Kidney (tissue), 14 donors: Measurements from ENCODE around the gene PSMB5. TPM values are rescaled to one million over a fixed set of nuclear protein-coding genes. Genes with fewer than 3 reads are reported as not detected.

ENCODE experiments used
- DNase-seq, 5 donors: peaks; one replicate each; pipeline ENCODE4 v3.0.0-alpha.2; 2013 to 2020
- FAIRE-seq: peaks from 2 replicates; lab custom pipeline; 2012; peaks lifted over from hg19 to GRCh38; lab: Jason Lieb, UNC
- H3K27ac ChIP-seq, 2 donors: one replicate each; pipeline ENCODE4 v1.7.0; 2013; ENCODE audit warnings: low read depth in 2 of 2, low read length in 2 of 2, inconsistent platforms in 1 of 2
- H3K27me3 ChIP-seq: one replicate; pipeline ENCODE4 v1.7.1; 2013; ENCODE audit warnings: low read length, inconsistent platforms; ENCODE audit not compliant: control insufficient read depth, insufficient read depth
- H3K36me3 ChIP-seq, 3 donors: one replicate each; pipeline versions ENCODE4 v1.7.0 to v1.7.1; 2013; ENCODE audit warnings: low read length in 3 of 3, control low read depth in 1 of 3, inconsistent platforms in 1 of 3; ENCODE audit not compliant: insufficient read depth in 3 of 3, control insufficient read depth in 2 of 3
- H3K4me1 ChIP-seq, 3 donors: one replicate each; pipeline versions ENCODE4 v1.7.0 to v1.7.1; 2013; ENCODE audit warnings: low read length in 3 of 3, inconsistent platforms in 1 of 3, low read depth in 1 of 3; ENCODE audit not compliant: control insufficient read depth in 2 of 3, insufficient read depth in 2 of 3
- H3K4me3 ChIP-seq, 3 donors: one replicate each; pipeline versions ENCODE4 v1.7.0 to v1.8.1; 2013; ENCODE audit warnings: low read length in 3 of 3, control low read depth in 1 of 3, inconsistent platforms in 1 of 3
- H3K9ac ChIP-seq, 3 donors: one replicate each; pipeline versions ENCODE4 v1.7.0 to v1.7.1; 2013; ENCODE audit warnings: low read length in 3 of 3, control low read depth in 1 of 3, inconsistent platforms in 1 of 3
- H3K9me3 ChIP-seq, 3 donors: one replicate each; pipeline versions ENCODE4 v1.7.0 to v1.7.1; 2013; ENCODE audit warnings: low read length in 3 of 3, control low read depth in 1 of 3, inconsistent platforms in 1 of 3; ENCODE audit not compliant: control insufficient read depth in 2 of 3, insufficient read depth in 1 of 3
- intact Hi-C: fragments of 100-400 bp; cut with DNase I; formaldehyde crosslinking; loops from one replicate; pipeline ENCODE4 v1.11.1; 2022
- polyA plus RNA-seq: library from polyadenylated mRNA; stranded (reverse); fragments of 350-450 nt; fragmentation: Illumina TruSeq; extraction: RNeasy Lipid Tissue Mini Kit (QIAGEN cat#74804); gene quantifications from one replicate; pipeline ENCODE4 v1.2.3, GENCODE V29; 2014; ENCODE audit warnings: low read depth, low replicate concordance; ENCODE audit not compliant: insufficient read depth
- total RNA-seq: library from RNA; stranded (reverse); fragmentation: NEBNext Ultra II Directional; extraction: Animal tissue kit (Norgen Biotek cat#: 25700); gene quantifications from one replicate; pipeline ENCODE4 v1.2.1, GENCODE V29; 2021
- TF ChIP-seq, protein P1 (sequence below): IDR thresholded peaks from 3 replicates; pipeline ENCODE4 v1.5.1; 2012; ENCODE audit warnings: mild to moderate bottlenecking, moderate library complexity, borderline replicate concordance; ENCODE audit not compliant: insufficient read depth; ENCODE audit errors: extremely low read depth
- donor health status: control.
- donor health status: control.
- donor health status: control.
- donor health status: control.
- donor health status: control.
- donor health status: DM: yes; HTN: yes; CAD: no.
- donor health status: Normal renal cell carcinoma (clear cell type).

PSMB5 gene
- total and polyA plus RNA-seq, 2 donors from 2014 or later, result 87.1 to 190 TPM

GRCh38 chr14:23043145-23043544 is 8.4 kb upstream of the PSMB5 start:
- no peak for DNase-seq
- Histone ChIP-seq H3K36me3 (no peaks in the 10 kb centered on the region), H3K9ac (no peak overlapping the region), H3K4me3 (no peak overlapping the region), H3K27ac (no peak overlapping the region), H3K27me3 (no peaks in the 10 kb centered on the region), H3K9me3 (no peaks in the 10 kb centered on the region), H3K4me1 (peaks cover 0 to 2% (median 0%) of the 10 kb centered on the region in 3 donors)
- FAIRE-seq, result no peak
- intact Hi-C loops, result no loop called here
- TF ChIP-seq, protein P1, sequence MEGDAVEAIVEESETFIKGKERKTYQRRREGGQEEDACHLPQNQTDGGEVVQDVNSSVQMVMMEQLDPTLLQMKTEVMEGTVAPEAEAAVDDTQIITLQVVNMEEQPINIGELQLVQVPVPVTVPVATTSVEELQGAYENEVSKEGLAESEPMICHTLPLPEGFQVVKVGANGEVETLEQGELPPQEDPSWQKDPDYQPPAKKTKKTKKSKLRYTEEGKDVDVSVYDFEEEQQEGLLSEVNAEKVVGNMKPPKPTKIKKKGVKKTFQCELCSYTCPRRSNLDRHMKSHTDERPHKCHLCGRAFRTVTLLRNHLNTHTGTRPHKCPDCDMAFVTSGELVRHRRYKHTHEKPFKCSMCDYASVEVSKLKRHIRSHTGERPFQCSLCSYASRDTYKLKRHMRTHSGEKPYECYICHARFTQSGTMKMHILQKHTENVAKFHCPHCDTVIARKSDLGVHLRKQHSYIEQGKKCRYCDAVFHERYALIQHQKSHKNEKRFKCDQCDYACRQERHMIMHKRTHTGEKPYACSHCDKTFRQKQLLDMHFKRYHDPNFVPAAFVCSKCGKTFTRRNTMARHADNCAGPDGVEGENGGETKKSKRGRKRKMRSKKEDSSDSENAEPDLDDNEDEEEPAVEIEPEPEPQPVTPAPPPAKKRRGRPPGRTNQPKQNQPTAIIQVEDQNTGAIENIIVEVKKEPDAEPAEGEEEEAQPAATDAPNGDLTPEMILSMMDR, result no peak

DNA sequence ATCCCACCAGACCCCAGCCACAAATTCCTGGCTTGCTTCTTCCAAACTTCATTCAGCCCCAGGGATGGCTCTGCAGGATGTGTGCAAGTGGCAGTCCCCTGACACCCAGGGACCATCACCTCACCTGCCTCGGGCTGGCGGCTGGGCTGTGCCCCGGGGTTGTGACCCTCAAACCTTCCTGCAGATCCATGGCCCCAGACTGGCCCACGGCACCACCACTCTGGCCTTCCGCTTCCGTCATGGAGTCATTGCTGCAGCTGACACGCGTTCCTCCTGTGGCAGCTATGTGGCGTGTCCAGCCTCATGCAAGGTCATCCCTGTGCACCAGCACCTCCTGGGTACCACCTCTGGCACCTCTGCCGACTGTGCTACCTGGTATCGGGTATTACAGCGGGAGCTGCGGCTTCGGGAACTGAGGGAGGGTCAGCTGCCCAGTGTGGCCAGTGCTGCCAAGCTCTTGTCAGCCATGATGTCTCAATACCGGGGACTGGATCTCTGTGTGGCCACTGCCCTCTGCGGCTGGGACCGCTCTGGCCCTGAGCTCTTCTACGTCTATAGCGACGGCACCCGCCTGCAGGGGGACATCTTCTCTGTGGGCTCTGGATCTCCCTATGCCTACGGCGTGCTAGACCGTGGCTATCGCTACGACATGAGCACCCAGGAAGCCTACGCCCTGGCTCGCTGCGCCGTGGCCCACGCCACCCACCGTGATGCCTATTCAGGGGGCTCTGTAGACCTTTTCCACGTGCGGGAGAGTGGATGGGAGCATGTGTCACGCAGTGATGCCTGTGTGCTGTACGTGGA is 7.7 kb upstream of the PSMB5 start, which contains the start of gene PSMB11:
TSS of gene PSMB11 (plus strand) at position 51 of the 804 bp plus-strand sequence. CDS start at position 65, 14 bp downstream.
- Histone ChIP-seq H3K27me3 (no peaks in the 10 kb centered on the region), H3K9ac (no peak within 1 kb of the TSS), H3K4me1 (peaks cover 0 to 2% (median 0%) of the 10 kb centered on the region in 3 donors), H3K27ac (no peak within 1 kb of the TSS), H3K36me3 (no peaks in the 10 kb centered on the region), H3K4me3 (no peak within 1 kb of the TSS), H3K9me3 (no peaks in the 10 kb centered on the region)
- intact Hi-C loops, result no loop called here
- DNase-seq (no peak), FAIRE-seq (no peak)
- TF ChIP-seq, protein P1, result no peak

DNA sequence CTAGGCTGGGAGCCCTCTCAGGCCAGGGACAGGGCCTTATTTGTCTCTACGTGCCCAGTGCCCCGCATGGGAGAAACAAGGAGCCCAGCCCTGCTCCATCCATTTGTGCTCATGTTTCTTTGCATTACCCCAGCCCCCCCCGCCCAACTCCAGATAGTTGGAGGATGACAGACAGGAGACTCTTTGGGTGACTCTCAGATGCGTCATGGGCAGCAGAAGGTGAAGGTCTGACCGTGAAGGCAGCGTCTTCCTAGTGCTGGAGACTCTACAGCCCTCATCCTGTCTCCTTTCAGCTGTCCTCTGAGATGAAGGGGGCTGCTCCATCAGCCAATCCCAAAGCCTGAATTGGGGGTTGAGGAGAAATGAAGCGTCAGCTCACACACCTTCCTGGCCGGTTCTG is 7.0 kb upstream of the PSMB5 start:
- Histone ChIP-seq H3K27me3 (no peaks in the 10 kb centered on the region), H3K36me3 (no peaks in the 10 kb centered on the region), H3K9me3 (no peaks in the 10 kb centered on the region), H3K4me1 (no peaks in the 10 kb centered on the region), H3K27ac (no peak overlapping the region), H3K9ac (no peak overlapping the region), H3K4me3 (no peak overlapping the region)
- no peak for DNase-seq
- FAIRE-seq, result no peak
- intact Hi-C loops, result no loop called here
- TF ChIP-seq, protein P1, result no peak
